K562 (cell line): ENCODE measurements around the gene LCN15. TPM values are rescaled to one million over a fixed set of nuclear protein-coding genes. Genes with fewer than 3 reads are reported as not detected.
A peak's percentile ranks its signal among the peaks of the same experiment; 100 is the strongest.

Source experiments
- ATAC-seq: fragments of 200-7000 bp; cut with Tn5 transposase; 3 replicates; pipeline ENCODE4 v1.9.1; 2020; ENCODE audit warnings: moderate library complexity
- BruUV-seq: library from RNA; stranded (reverse); fragments of 400-500 nt; replicated peaks from 2 replicates; lab custom pipeline; 2021; lab: Mats Ljungman, UMichigan
- CTCF ChIA-PET: fragments of 300-600 bp; formaldehyde crosslinking; extraction: SDS; loops from one replicate; lab custom pipeline; 2021; ENCODE audit warnings: low intra/inter-chr PET ratio; lab: Yijun Ruan, JAX
- POLR2A ChIA-PET: fragments of 300-600, 350-650 bp; sonication (Branson Sonifier 250); formaldehyde crosslinking; extraction: SDS; loops from one replicate; lab custom pipeline; 2021; ENCODE audit warnings: antibody characterized with exemption, inconsistent platforms; lab: Yijun Ruan, JAX
- DNase-seq, 4 experiments: peaks; one replicate each; pipeline versions ENCODE4 v3.0.0 to v3.0.0-alpha.2; 2011 to 2018; ENCODE audit warnings: low spot score in 3 of 4, mixed read lengths in 3 of 4; ENCODE audit errors: extremely low read depth in 1 of 4
- FAIRE-seq: peaks from 2 replicates; lab custom pipeline; 2011; peaks lifted over from hg19 to GRCh38; lab: Jason Lieb, UNC
- H2AFZ ChIP-seq: 2 replicates; pipeline ENCODE4 v1.6.0; 2011; ENCODE audit warnings: low read depth, low read length, control low read depth, inconsistent platforms
- H3K27ac ChIP-seq: fragments of 200-600 bp; 3 replicates; pipeline ENCODE4 v1.8.0; 2011; ENCODE audit warnings: low read depth, mild to moderate bottlenecking, control low read depth, inconsistent platforms, low read length, moderate library complexity, mixed read lengths; ENCODE audit errors: extremely low read depth
- H3K27me3 ChIP-seq, 2 experiments: fragments of 300-600 bp in 1 of 2; 2 replicates in 1 of 2; 3 replicates in 1 of 2; pipeline versions ENCODE4 v1.6.0 to v1.8.0; 2011; ENCODE audit warnings: inconsistent platforms in 2 of 2, low read length in 2 of 2, mild to moderate bottlenecking in 1 of 2, mixed read lengths in 1 of 2, moderate library complexity in 1 of 2; ENCODE audit not compliant: control insufficient read depth in 2 of 2, insufficient read depth in 2 of 2
- H3K36me3 ChIP-seq: fragments of 300-600 bp; 3 replicates; pipeline ENCODE4 v1.8.0; 2011; ENCODE audit warnings: mild to moderate bottlenecking, low read length, inconsistent platforms; ENCODE audit not compliant: control insufficient read depth, insufficient read depth
- H3K4me1 ChIP-seq, 2 experiments: fragments of 200-600 bp in 1 of 2; replicated peaks in 1 of 2; 2 replicates in 1 of 2; 3 replicates in 1 of 2; pipeline versions ENCODE4 v1.5.1 to v1.8.0; 2011; ENCODE audit warnings: inconsistent platforms in 2 of 2, low read length in 2 of 2, mild to moderate bottlenecking in 1 of 2, mixed read lengths in 1 of 2, moderate library complexity in 1 of 2; ENCODE audit not compliant: control insufficient read depth in 2 of 2, insufficient read depth in 2 of 2
- H3K4me2 ChIP-seq: 2 replicates; pipeline ENCODE4 v1.6.1; 2011; ENCODE audit warnings: low read length, control low read depth, inconsistent platforms, mixed read lengths; ENCODE audit not compliant: insufficient read depth
- H3K4me3 ChIP-seq: fragments of 200-600 bp; sonication (generic), shearing (Covaris generic); 2 replicates; pipeline ENCODE4 v1.5.1; 2016; ENCODE audit warnings: control low read depth, inconsistent platforms
- H3K79me2 ChIP-seq: fragments of 200-600 bp; 3 replicates; pipeline ENCODE4 v1.8.0; 2011; ENCODE audit warnings: low read length, inconsistent platforms; ENCODE audit not compliant: control insufficient read depth, insufficient read depth
- H3K9ac ChIP-seq, 2 experiments: 2 replicates each; pipeline versions ENCODE4 v1.6.0 to v1.6.1; 2011; ENCODE audit warnings: low read depth in 2 of 2, low read length in 2 of 2, control low read depth in 1 of 2, inconsistent platforms in 1 of 2, mild to moderate bottlenecking in 1 of 2, mixed read lengths in 1 of 2; ENCODE audit not compliant: insufficient read depth in 1 of 2
- H3K9me1 ChIP-seq: one replicate; pipeline ENCODE4 v1.6.0; 2011; ENCODE audit warnings: inconsistent platforms, mild to moderate bottlenecking, low read length, moderate library complexity; ENCODE audit not compliant: control insufficient read depth, insufficient read depth
- H3K9me3 ChIP-seq: replicated peaks from 2 replicates; pipeline ENCODE4 v1.5.1; 2011; ENCODE audit warnings: low read depth, low read length, inconsistent platforms; ENCODE audit not compliant: control insufficient read depth, insufficient read depth
- H4K20me1 ChIP-seq: replicated peaks from 2 replicates; pipeline ENCODE4 v1.6.1; 2011; ENCODE audit warnings: low read length, inconsistent platforms, mixed read lengths; ENCODE audit not compliant: control insufficient read depth, insufficient read depth
- CBX5 ChIP-seq: IDR thresholded peaks from 2 replicates; pipeline ENCODE4 v1.6.1; 2014; ENCODE audit warnings: low read depth, borderline replicate concordance
- FOXM1 ChIP-seq, 2 experiments: fragments of 450-650 bp in 1 of 2; sonication (generic) in 1 of 2; formaldehyde crosslinking in 1 of 2; IDR thresholded peaks; 2 replicates each; pipeline versions ENCODE4 v1.6.1 to v1.9.0; 2017 to 2022; ENCODE audit warnings: low read depth in 2 of 2, mild to moderate bottlenecking in 2 of 2, missing genetic modification reagents in 1 of 2, moderate library complexity in 1 of 2
- NFIC ChIP-seq: fragments of 450-650 bp; IDR thresholded peaks from 2 replicates; pipeline ENCODE4 v1.6.1; 2017; ENCODE audit warnings: mild to moderate bottlenecking, inconsistent platforms
- POLR2G ChIP-seq: fragments of 200-400 bp; formaldehyde crosslinking; IDR thresholded peaks from 2 replicates; pipeline ENCODE4 v1.6.1; 2017; ENCODE audit warnings: low read depth, mild to moderate bottlenecking, antibody characterized with exemption, low read length, moderate library complexity
- RBFOX2 ChIP-seq: fragments of 200-400 bp; formaldehyde crosslinking; IDR thresholded peaks from 2 replicates; pipeline ENCODE4 v1.6.1; 2017; ENCODE audit warnings: low read depth, mild to moderate bottlenecking, low read length, moderate library complexity
- TARDBP ChIP-seq: fragments of 450-650 bp; IDR thresholded peaks from 2 replicates; pipeline ENCODE4 v1.6.1; 2016
- ZNF121 ChIP-seq: sonication (generic); formaldehyde crosslinking; conservative IDR thresholded peaks from 2 replicates; pipeline ENCODE4 v1.8.0; 2022; ENCODE audit warnings: missing genetic modification reagents
- ZNF124 ChIP-seq: sonication (generic); formaldehyde crosslinking; IDR thresholded peaks from 2 replicates; pipeline ENCODE4 v1.8.1; 2022; ENCODE audit warnings: missing genetic modification reagents
- ZNF282 ChIP-seq: sonication (generic); formaldehyde crosslinking; IDR thresholded peaks from 2 replicates; pipeline ENCODE4 v1.8.1; 2023; ENCODE audit warnings: missing genetic modification reagents
- WGBS: fragments of 100-300 bp; shearing (Covaris generic); methylation state at CpG from one replicate; pipeline ENCODE4 v1.1.6; 2016; ENCODE audit warnings: low coverage, mixed read lengths; ENCODE audit not compliant: insufficient coverage; ENCODE audit errors: missing lambda C conversion rate; 5-methylcytosine and 5-hydroxymethylcytosine counted together
- in situ Hi-C: fragments of 300-500 bp; cut with MboI; formaldehyde crosslinking; loops from 4 replicates; pipeline ENCODE4 v1.15.0; 2018; ENCODE audit warnings: inconsistent platforms, mixed read lengths
- intact Hi-C: fragments of 100-400 bp; cut with micrococcal nuclease; formaldehyde crosslinking; loops from 2 replicates; pipeline ENCODE4 v1.14.2; 2022
- polyA plus RNA-seq, 8 experiments: library from polyadenylated mRNA; depleted of rRNA in 4 of 8; stranded (reverse) in 5 of 8; unstranded in 3 of 8; fragments of >200 nt; fragmentation: Nextera tagmentation in 2 of 8; fragmentation: Illumina TruSeq in 1 of 8; extraction: Ambion mirVana in 2 of 8; extraction: Trizol in 1 of 8; gene quantifications; 2 replicates each; pipeline versions ENCODE4 v1.2.1 to v1.2.3, GENCODE V29; 2011 to 2014; ENCODE audit warnings: inconsistent platforms in 1 of 8, missing spikeins in 1 of 8
- total RNA-seq, 7 experiments: library from RNA; depleted of rRNA in 6 of 7; stranded (reverse); fragments of >200 nt in 6 of 7; fragmentation: Illumina TruSeq in 2 of 7; extraction: Trizol in 2 of 7; gene quantifications; 2 replicates each; pipeline versions ENCODE4 v1.2.1 to v1.2.3, GENCODE V29; 2011 to 2021; ENCODE audit warnings: low replicate concordance in 1 of 7

Gene LCN15
- total and polyA plus RNA-seq, 9 of the 15 experiments (the other 6 are each of a cell fraction or from before 2014, with no cell fraction given) = 0.66 TPM; not detected in 8

- in situ Hi-C loops (no loop called here), intact Hi-C loops (no loop called here)
- WGBS = 74% methylated on average over 13 of the region's 17 CpGs
- no peaks in the 10 kb centered on the region for H3K27me3 ChIP-seq
- H2AFZ ChIP-seq = no peak overlapping the region
- peaks cover 4% of the 10 kb centered on the region; the same call in 1 of the 3 replicates for H3K36me3 ChIP-seq
- H4K20me1 ChIP-seq = no peaks in the 10 kb centered on the region
- peaks cover 10 to 70% of the 10 kb centered on the region in 2 experiments; a peak in 4 of 5 replicates for H3K4me1 ChIP-seq
- no peaks in the 10 kb centered on the region for H3K9me1 ChIP-seq
- H3K4me2 ChIP-seq = no peak overlapping the region
- peak overlapping the region in 1 of 2 experiments; percentile 94; a peak in 2 of 4 replicates for H3K9ac ChIP-seq
- no peak overlapping the region for H3K27ac ChIP-seq
- ChIA-PET POLR2A (interaction anchor here (0.7 to 3.2 kb wide), 3 partner anchors 8 to 13 kb away, joined by 3 to 44 read pairs (median 9); no protein-coding TSS in a partner anchor), CTCF (no interaction called here)
- BruUV-seq = no TSS peak
- H3K79me2 ChIP-seq = peaks cover 12% of the 10 kb centered on the region
- DNase-seq = no peak
- no peak for ATAC-seq
- H3K4me3 ChIP-seq = no peak overlapping the region
- no peaks in the 10 kb centered on the region for H3K9me3 ChIP-seq
- FAIRE-seq = no peak
- TF ChIP-seq TARDBP (no peak), ZNF121 (CRISPR knock-in tag) (peak; percentile 83), POLR2G (peak; percentile 21; the same call in 1 of the 2 replicates)
Measured at GRCh38 chr9:136714096-136714892, 50.0 kb downstream of the LCN15 start.

DNA sequence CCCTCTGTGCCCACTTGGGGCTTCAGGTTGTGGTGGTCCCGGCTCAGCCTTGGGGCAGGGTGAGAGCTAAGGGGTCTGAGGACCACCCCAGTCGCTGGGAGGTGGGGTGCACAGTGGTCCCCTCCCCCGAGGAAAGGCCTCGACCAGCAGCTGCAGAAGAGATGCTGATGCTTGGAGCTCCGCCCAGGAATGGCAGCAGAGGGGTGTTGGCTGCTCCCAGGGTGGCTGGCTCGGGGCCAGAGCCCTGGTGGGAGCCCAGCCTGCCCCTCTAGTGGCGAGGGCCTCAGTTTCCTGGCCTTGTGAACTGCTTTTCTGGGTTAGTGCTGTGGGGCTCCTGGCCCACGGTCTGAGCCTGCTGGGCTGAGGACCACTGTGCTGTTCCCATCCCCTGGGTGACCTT is 50.8 kb downstream of the LCN15 start:
- no peak for FAIRE-seq
- peak in 1 of 4 experiments; percentile 63 for DNase-seq
- peaks cover 10 to 69% of the 10 kb centered on the region in 2 experiments; a peak in 4 of 5 replicates for H3K4me1 ChIP-seq
- H3K27me3 ChIP-seq = no peaks in the 10 kb centered on the region
- intact Hi-C loops (no loop called here), in situ Hi-C loops (no loop called here)
- H3K79me2 ChIP-seq = peaks cover 12% of the 10 kb centered on the region
- no peak overlapping the region for H2AFZ ChIP-seq
- no peak for ATAC-seq
- POLR2A ChIA-PET = interaction anchor here (1.6 to 3.2 kb wide), 2 partner anchors 9 to 14 kb away, joined by 9 to 44 read pairs; no protein-coding TSS in a partner anchor
- peaks cover 4% of the 10 kb centered on the region; the same call in 1 of the 3 replicates for H3K36me3 ChIP-seq
- H3K9ac ChIP-seq = peak overlapping the region in 1 of 2 experiments; percentile 94; a peak in 2 of 4 replicates
- H3K4me3 ChIP-seq = peak overlapping the region; percentile 63
- 0 out of 2 replicates have a peak, but pooled peaks have one; percentile 26 for TF ChIP-seq ZNF124 (CRISPR knock-in tag)
- TF ChIP-seq RBFOX2 = peak; percentile 49
- TF ChIP-seq ZNF282 (CRISPR knock-in tag) = 0 out of 2 replicates have a peak, but pooled peaks have one; percentile 50
- peak; percentile 2; the same call in 1 of the 2 replicates for TF ChIP-seq POLR2G
- no peak for TF ChIP-seq CBX5
- peak; percentile 79 for TF ChIP-seq NFIC
- TF ChIP-seq FOXM1 (IDR thresholded peaks at IDR 0.05; ENCODE audit: low read depth) = no peak
- TF ChIP-seq FOXM1 (CRISPR knock-in tag; IDR thresholded peaks at IDR 0.05; ENCODE audit: low read depth) = no peak
- no TSS peak for BruUV-seq
- H3K9me1 ChIP-seq = no peaks in the 10 kb centered on the region
- CTCF ChIA-PET = no interaction called here
- no peaks in the 10 kb centered on the region for H3K9me3 ChIP-seq
- peak overlapping the region; percentile 48 for H3K4me2 ChIP-seq
- no peak overlapping the region for H3K27ac ChIP-seq
- H4K20me1 ChIP-seq = no peaks in the 10 kb centered on the region
- WGBS = 59% methylated on average over 5 of the region's 8 CpGs
